ENCODE data around the gene TRPM1. TPM values are rescaled to one million over a fixed set of nuclear protein-coding genes. Genes with fewer than 3 reads are reported as not detected.

Gene TRPM1
- polyA plus RNA-seq, 2 of the 4 experiments (the other 2 are of a cell fraction) = not detected

- DNase-seq (ENCODE audit: low read depth in 1 of 2, low spot score in 1 of 2) (no peak), FAIRE-seq (no peak), ATAC-seq (no peak)
- POLR2A ChIA-PET = no interaction called here
- TF ChIP-seq ZC3H11A (IDR thresholded peaks at IDR 0.05) (no peak), KDM5A (IDR thresholded peaks at IDR 0.05) (no peak), HEYL (CRISPR knock-in tag; IDR thresholded peaks at IDR 0.05) (no peak)
- H3K4me3 ChIP-seq = no peak overlapping the region
- no peak overlapping the region for H3K4me2 ChIP-seq
- H3K27ac ChIP-seq = no peak overlapping the region
- WGBS (ENCODE audit: missing lambda C conversion rate) = 54% methylated on average over 11 of the region's 11 CpGs
- no peaks in the 10 kb centered on the region for H3K9me3 ChIP-seq
- CTCF ChIA-PET = interaction anchor here (1.6 kb wide), 1 partner anchor 11 kb away, joined by 5 read pairs; no protein-coding TSS in a partner anchor
- H3K4me1 ChIP-seq = no peaks in the 10 kb centered on the region
Observed at GRCh38 chr15:31067890-31068603, 33.5 kb downstream of the TRPM1 start.

- no peak for DNase-seq (ENCODE audit: low read depth in 1 of 2, low spot score in 1 of 2)
- no peaks in the 10 kb centered on the region for H3K4me1 ChIP-seq
- no peak overlapping the region for H3K27ac ChIP-seq
- H3K9me3 ChIP-seq = no peaks in the 10 kb centered on the region
- H3K4me2 ChIP-seq = no peak overlapping the region
- ATAC-seq = no peak
- no peak overlapping the region for H3K4me3 ChIP-seq
- ChIA-PET POLR2A (no interaction called here), CTCF (no interaction called here)
- WGBS (ENCODE audit: missing lambda C conversion rate) = 66% methylated on average over 6 of the region's 6 CpGs
- no peak for TF ChIP-seq POLR2A (IDR thresholded peaks at IDR 0.05; ENCODE audit: low read length)
- TF ChIP-seq SREBF2 (IDR thresholded peaks at IDR 0.05) = no peak
- no peak for TF ChIP-seq RFX5 (IDR thresholded peaks at IDR 0.05)
- TF ChIP-seq RARB (CRISPR knock-in tag; IDR thresholded peaks at IDR 0.05) = no peak
- no peak for FAIRE-seq
Observed at GRCh38 chr15:31065824-31066223, 35.7 kb downstream of the TRPM1 start.

- no peak overlapping the region for H3K27ac ChIP-seq
- no peak overlapping the region for H3K4me3 ChIP-seq
- H3K4me1 ChIP-seq = no peaks in the 10 kb centered on the region
- POLR2A ChIA-PET = no interaction called here
- DNase-seq (ENCODE audit: low read depth in 1 of 2, low spot score in 1 of 2) = no peak
- CTCF ChIA-PET = interaction anchor here (0.9 to 1.1 kb wide), 2 partner anchors 65 to 427 kb away, joined by 3 to 6 read pairs; no protein-coding TSS in a partner anchor
- no peak for FAIRE-seq
- 61% methylated on average over 17 of the region's 17 CpGs for WGBS (ENCODE audit: missing lambda C conversion rate)
- no peaks in the 10 kb centered on the region for H3K9me3 ChIP-seq
- TF ChIP-seq E2F6 (IDR thresholded peaks at IDR 0.05; ENCODE audit: borderline replicate concordance, low read depth) (no peak), RCOR1 (IDR thresholded peaks at IDR 0.05; ENCODE audit: low read depth, low read length) (no peak), NPAS2 (CRISPR knock-in tag; IDR thresholded peaks at IDR 0.05; ENCODE audit: borderline replicate concordance) (no peak), HOXB13 (CRISPR knock-in tag; IDR thresholded peaks at IDR 0.05; ENCODE audit: low read depth) (no peak)
- no peak for ATAC-seq
- no peak overlapping the region for H3K4me2 ChIP-seq
Observed at GRCh38 chr15:31062911-31063310, 38.6 kb downstream of the TRPM1 start.

GRCh38 chr15:31062310-31062847, 39.1 kb downstream of the TRPM1 start:
- Histone ChIP-seq H3K9me3 (no peaks in the 10 kb centered on the region), H3K4me3 (no peak overlapping the region), H3K4me1 (no peaks in the 10 kb centered on the region), H3K27ac (no peak overlapping the region), H3K4me2 (no peak overlapping the region)
- FAIRE-seq (no peak), ATAC-seq (no peak), DNase-seq (ENCODE audit: low read depth in 1 of 2, low spot score in 1 of 2) (no peak)
- CTCF ChIA-PET = interaction anchor here (1.1 kb wide), 1 partner anchor 66 kb away, joined by 6 read pairs; no protein-coding TSS in a partner anchor
- TF ChIP-seq HOXB13 (CRISPR knock-in tag; IDR thresholded peaks at IDR 0.05; ENCODE audit: low read depth) (no peak), RNF2 (IDR thresholded peaks at IDR 0.05; ENCODE audit: borderline replicate concordance, low read depth) (no peak), HDAC2 (IDR thresholded peaks at IDR 0.05) (no peak)
- WGBS (ENCODE audit: missing lambda C conversion rate) = 52% methylated on average over 4 of the region's 4 CpGs
- POLR2A ChIA-PET = no interaction called here

GRCh38 chr15:31060429-31061140, 40.9 kb downstream of the TRPM1 start:
- ATAC-seq = 0 out of 6 replicates have a peak, but pooled peaks of 1 of the 2 experiments have one; percentile 9
- DNase-seq (ENCODE audit: low read depth in 1 of 2, low spot score in 1 of 2) = no peak
- TF ChIP-seq HEYL (CRISPR knock-in tag; IDR thresholded peaks at IDR 0.05) = no peak
- no peak for TF ChIP-seq POLR2A (IDR thresholded peaks at IDR 0.05; ENCODE audit: low read length)
- no peak for TF ChIP-seq KDM1A (IDR thresholded peaks at IDR 0.05; ENCODE audit: low read depth)
- no peak overlapping the region for H3K4me3 ChIP-seq
- WGBS (ENCODE audit: missing lambda C conversion rate) = 72% methylated on average over 15 of the region's 15 CpGs
- ChIA-PET POLR2A (no interaction called here), CTCF (interaction anchor here (0.7 to 1.4 kb wide), 3 partner anchors 15 to 68 kb away, joined by 3 read pairs; no protein-coding TSS in a partner anchor)
- H3K4me1 ChIP-seq = no peaks in the 10 kb centered on the region
- no peak overlapping the region for H3K4me2 ChIP-seq
- H3K27ac ChIP-seq = no peak overlapping the region
- no peak for FAIRE-seq
- H3K9me3 ChIP-seq = 0 out of 3 replicates have a peak, but pooled peaks cover 7% of the 10 kb centered on the region
